HG03108 (cell line): Measurements from ENCODE around the gene CCDC201.
"Not testable (repeated sequence)": the region's sequence is repeated elsewhere in the genome, so short reads cannot be mapped to it uniquely, and the experiment has no call there.

Experiments used
- ATAC-seq: cut with Tn5 transposase; IDR thresholded peaks from one replicate; pipeline ENCODE4 v1.9.1; 2021; ENCODE audit warnings: moderate library complexity; ENCODE audit not compliant: unreplicated experiment

Gene CCDC201

DNA sequence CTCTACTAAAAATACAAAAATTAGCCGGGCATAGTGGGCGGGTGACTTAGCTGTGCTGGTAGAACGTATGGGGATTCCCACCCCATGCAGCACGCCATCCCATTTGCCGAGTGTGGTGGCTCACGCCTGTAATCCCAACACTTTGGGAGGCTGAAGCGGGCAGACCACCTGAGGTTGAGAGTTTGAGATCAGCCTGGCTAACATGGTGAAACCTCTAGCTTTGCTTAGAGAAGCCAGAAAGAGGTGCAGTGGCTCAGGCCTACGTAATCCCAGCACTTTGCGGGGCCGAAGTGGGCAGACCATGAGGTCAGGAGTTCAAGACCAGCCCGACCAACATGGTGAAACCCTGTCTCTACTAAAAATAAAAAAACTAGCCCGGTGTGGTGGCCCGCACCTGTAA lies 45.2 kb downstream of the CCDC201 start:
- not testable (repeated sequence) for ATAC-seq

DNA sequence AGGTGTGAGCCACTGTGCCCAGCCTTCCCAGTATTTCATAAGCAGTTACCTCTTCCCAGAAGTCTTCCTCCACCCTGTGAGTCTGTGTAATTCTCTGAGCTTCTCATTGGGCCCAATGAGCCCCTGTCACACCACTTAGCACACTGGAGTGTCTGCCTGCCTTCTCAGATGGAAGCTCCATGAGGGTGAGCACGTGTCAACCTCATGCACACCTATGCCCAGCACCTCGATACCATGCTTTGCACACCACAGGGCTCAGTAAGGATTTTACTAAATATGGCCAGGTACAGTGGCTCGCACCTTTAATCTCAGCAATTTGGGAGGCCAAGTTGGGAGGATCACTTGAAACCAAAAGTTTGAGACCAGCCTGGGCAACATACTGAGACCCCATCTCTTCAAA lies 46.3 kb downstream of the CCDC201 start:
- ATAC-seq = not testable (repeated sequence)

DNA sequence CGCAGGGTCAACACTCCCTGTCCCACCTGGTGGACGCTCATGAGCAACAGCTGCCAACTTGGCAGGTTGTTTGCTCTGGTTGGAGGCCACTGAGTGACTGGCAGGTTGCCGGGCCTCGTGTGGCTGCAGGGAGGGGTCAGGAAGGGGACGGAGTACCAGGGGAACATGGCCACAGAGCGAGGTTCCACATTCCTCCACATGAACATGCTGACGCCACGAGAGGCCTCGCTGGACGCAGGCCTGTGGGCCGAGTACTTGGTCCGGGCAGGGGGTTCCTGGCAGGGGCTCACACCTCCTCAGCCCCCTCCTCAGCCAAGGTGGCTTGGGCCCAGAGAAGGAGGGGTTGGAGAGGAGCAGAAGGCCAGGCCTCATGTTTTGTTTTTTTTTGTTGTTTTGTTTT lies 54.1 kb downstream of the CCDC201 start:
- ATAC-seq = not testable (repeated sequence)

DNA sequence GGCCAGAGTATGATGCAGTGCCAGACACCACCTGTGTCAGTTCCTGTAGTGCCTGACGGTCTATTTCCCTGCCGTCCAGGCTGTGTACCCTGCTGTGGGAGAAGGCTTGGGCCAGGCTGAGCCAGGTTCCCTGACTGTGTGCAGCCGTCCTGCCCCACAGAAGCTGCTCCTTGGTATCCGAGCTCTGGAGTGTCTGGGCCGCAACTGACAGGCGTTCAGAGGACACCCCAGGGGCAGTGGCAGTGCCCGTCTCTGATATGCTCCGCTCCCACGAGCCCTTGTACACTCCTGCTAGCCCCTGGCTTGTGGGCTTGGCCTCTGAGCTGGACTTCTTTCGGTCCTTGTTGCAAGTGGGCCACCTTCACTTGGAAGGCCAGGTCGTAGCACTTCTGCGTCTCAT lies 55.0 kb downstream of the CCDC201 start:
- ATAC-seq = not testable (repeated sequence)

DNA sequence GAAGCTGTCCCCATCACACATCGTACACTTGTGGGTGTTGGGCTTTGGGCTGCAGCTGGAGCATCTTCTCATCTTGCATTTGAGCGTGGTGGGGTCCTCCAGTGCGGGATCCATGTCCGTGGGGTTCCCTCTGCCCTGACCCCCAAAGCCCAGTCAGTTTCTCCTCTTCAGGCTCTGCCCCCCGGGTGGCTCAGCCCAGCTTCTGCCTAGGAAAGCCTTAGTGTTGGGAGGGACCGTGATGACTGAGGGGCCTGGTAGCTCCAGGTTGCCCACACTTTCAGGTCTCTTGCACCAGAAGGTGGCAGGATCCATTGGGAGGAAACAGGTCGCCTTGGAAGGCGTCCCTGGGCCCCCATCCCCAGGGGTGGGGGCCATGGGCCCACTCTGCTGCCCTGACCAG lies 55.9 kb downstream of the CCDC201 start:
- not testable (repeated sequence) for ATAC-seq

DNA sequence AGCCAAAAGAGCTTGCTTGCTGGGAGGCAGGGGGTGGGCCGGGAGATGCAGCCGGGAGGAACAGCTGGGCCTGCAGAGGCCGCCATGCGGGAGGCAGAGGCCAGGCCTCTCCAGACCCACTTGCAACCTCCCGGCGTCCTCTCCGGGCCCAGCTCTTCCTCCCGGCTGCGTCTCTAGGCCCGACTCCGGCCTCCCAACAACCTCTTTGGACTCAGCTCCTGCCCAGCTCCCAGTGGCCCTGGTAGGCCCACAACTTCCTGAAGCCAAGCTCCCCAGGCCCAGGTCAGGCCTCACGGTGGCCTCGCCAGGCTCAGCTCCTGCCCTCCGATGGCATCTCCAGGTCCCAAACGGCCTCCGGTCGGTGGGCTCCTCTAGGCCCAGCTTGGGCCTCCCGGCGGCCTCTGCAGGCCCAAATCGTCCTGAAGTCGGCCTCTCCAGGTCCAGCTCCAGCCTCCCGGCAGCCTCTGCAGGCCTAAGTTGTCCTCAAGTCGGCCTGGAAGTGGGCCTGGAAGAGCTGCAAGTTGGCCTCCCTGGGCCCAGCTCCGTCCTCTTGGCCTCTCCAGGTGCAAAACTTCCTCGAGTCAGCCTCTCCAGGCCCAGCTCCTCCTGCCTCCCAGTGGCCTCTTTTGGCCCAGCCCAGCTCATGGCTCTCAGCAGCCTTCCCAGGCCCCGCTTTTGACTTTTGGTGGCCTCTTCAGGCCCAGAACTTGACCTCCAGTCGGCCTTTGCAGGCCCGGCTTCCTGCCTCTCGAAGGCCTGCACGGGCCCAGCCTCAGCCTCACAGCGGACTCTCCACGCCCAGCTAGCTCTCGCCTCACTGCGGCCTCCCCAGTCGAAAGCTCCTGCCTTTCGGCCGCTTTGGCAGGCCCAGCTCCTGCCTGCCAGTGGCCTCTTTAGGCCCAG lies 58.4 kb downstream of the CCDC201 start:
- ATAC-seq = not testable (repeated sequence)

DNA sequence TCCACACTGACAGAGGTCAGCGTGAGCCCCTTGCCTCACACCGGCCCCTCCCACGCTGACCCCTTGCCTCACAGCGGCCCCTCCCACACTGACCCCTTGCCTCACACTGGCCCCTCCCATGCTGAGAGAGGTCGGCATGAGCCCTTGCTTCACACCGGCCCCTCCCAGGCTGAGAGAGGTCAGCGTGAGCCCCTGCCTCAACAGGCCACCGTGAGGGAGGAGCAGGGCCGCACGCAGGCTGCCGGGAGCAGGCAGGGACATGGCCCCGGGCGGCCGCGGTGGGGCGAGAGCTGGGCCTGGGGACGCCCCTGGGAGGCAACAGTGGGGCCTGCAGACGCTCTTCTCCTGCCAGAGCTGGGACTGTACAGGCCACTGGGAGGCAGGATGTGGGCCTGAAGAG lies 59.1 kb downstream of the CCDC201 start:
- not testable (repeated sequence) for ATAC-seq

DNA sequence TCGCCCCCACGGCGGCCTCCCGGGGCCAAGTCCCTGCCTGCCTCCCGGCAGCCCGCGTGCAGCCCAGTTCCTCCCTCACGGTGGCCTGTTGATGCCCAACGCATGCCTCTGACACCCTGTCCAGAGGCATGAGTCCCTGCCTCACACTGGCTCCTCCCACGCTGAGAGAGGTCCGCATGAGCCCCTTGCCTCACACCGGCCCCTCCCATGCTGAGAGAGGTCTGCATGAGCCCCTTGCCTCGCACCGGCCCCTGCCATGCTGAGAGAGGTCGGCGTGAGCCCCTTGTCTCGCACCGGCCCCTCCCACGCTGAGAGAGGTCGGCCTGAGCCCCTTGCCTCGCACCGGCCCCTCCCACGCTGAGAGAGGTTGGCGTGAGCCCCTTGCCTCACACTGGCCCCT lies 59.9 kb downstream of the CCDC201 start:
- no peak for ATAC-seq

DNA sequence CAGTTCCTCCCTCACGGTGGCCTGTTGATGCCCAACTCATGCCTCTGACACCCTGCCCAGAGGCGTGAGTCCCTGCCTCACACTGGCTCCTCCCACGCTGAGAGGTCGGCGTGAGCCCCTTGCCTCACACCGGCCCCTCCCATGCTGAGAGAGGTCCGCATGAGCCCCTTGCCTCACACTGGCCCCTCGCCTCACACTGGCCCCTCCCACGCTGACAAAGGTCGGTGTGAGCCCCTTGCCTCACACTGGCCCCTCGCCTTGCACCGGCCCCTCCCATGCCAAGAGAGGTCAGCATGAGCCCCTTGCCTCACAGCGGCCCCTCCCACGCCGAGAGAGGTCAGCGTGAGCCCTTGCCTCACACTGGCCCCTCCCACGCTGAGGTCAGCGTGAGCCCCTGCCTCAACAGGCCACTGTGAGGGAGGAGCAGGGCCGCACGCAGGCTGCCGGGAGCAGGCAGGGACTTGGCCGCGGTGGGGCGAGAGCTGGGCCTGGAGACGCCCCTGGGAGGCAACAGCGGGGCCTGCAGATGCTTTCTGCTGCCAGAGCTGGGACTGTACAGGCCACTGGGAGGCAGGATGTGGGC lies 61.1 kb downstream of the CCDC201 start:
- not testable (repeated sequence) for ATAC-seq

DNA sequence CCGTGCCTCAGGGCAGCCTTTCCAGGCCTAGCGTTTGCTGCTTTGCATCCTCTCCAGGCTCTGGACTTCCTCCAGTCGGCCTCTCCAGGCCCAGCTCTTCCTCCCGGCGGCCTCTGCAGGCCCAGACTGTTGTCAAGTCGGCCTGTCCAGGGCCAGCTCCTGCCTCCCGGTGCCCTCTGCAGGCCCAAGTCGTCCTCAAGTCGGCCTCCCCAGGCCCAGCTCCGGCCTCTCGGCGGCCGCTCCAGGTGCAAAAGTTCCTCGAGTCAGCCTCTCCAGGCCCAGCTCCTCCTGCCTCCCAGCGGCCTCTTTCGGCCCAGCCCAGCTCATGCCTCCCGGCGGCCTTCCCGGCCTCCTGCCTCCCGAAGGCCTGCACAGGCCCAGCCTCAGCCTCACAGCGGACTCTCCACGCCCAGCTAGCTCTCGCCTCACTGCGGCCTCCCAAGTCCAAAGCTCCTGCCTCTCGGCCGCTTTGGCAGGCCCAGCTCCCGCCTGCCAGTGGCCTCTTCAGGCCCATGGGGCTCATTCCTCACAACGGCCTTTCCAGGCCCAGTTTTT lies 62.4 kb downstream of the CCDC201 start:
- not testable (repeated sequence) for ATAC-seq
